ENCODE results near the gene GPC6. TPM values are rescaled to one million over a fixed set of nuclear protein-coding genes. Genes with fewer than 3 reads are reported as not detected.

GPC6 gene
- total RNA-seq, 1 experiment from 2014 or later = 0.22 TPM

DNA sequence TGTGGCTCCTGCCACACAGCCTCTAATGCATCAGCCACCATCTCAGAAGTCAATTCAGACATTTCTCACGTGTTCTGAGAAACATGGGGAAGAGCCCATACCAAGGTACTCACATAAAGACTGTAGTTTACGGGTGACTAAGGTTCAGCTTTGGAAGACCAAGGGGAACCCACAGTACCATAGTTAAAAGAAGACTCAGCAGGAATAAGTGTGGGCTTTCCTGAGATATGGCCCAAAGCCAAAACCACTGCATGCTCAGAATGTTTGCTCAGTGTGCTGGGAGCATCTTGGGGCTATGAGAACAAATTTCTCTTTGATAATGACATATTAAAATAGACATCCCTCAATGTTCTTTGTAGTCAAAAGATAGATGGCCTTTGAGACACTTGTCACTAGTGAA is 969.1 kb downstream of the GPC6 start:
- H3K27ac ChIP-seq (ENCODE audit: low read depth, low read length) = no peak overlapping the region
- no peak overlapping the region for H3K4me3 ChIP-seq (replicated peaks in 1 of 2; ENCODE audit: low read depth in 1 of 2, low read length in 2 of 2)
- CTCF ChIA-PET = no interaction called here
- H3K9me2 ChIP-seq (ENCODE audit: insufficient read depth) = no peaks in the 10 kb centered on the region
- H3K9me3 ChIP-seq (ENCODE audit: control insufficient read depth in 1 of 2, insufficient read depth in 1 of 2, low read depth in 1 of 2, low read length in 2 of 2) = peaks cover 0 to 8% of the 10 kb centered on the region in 2 experiments; a peak in 2 of 4 replicates
- no peak for DNase-seq (ENCODE audit: low read depth, low spot score)
- H3K79me2 ChIP-seq (ENCODE audit: insufficient read depth, low read length) = no peaks in the 10 kb centered on the region
- POLR2A ChIA-PET = no interaction called here
- no peak for ATAC-seq
- no peaks in the 10 kb centered on the region; the same call in 1 of the 2 replicates for H4K20me1 ChIP-seq (ENCODE audit: insufficient read depth)
- no peaks in the 10 kb centered on the region for H3K27me3 ChIP-seq (ENCODE audit: insufficient read depth, low read length)
- H3K36me3 ChIP-seq (ENCODE audit: control insufficient read depth in 1 of 2, insufficient read depth in 2 of 2, low read length in 2 of 2) = no peaks in the 10 kb centered on the region
- no TSS peak for BruUV-seq (replicated peaks)
- RAD21 ChIA-PET (ENCODE audit: low non-redundant PET in 1 of 2, low total read pairs in 2 of 2, uncharacterized antibody in 2 of 2, unreplicated experiment in 2 of 2) = no interaction called here
- TF ChIP-seq EZH2phosphoT487 (IDR thresholded peaks at IDR 0.05; ENCODE audit: borderline replicate concordance) (no peak), ZBTB33 (IDR thresholded peaks at IDR 0.05; ENCODE audit: extremely low read depth, insufficient replicate concordance, low read length) (no peak), EZH2 (IDR thresholded peaks at IDR 0.05) (no peak), POLR2AphosphoS5 (IDR thresholded peaks at IDR 0.05; ENCODE audit: low read depth, low read length) (no peak), ZNF274 (IDR thresholded peaks at IDR 0.05; ENCODE audit: low read depth, low read length) (no peak), JUND (IDR thresholded peaks at IDR 0.05) (no peak), SP1 (IDR thresholded peaks at IDR 0.05; ENCODE audit: low read depth) (no peak), SIN3A (IDR thresholded peaks at IDR 0.05; ENCODE audit: low read depth) (no peak), TCF7L2 (IDR thresholded peaks at IDR 0.05; ENCODE audit: borderline replicate concordance, extremely low read depth, insufficient read depth, insufficient read length) (no peak), FOSL1 (IDR thresholded peaks at IDR 0.05; ENCODE audit: low read depth) (no peak), ATF3 (IDR thresholded peaks at IDR 0.05) (no peak), EGR1 (IDR thresholded peaks at IDR 0.05; ENCODE audit: low read depth) (no peak), ZFX (IDR thresholded peaks at IDR 0.05) (no peak)
- no peaks in the 10 kb centered on the region for H3K4me1 ChIP-seq (ENCODE audit: control insufficient read depth in 1 of 2, insufficient read depth in 2 of 2, low read length in 2 of 2)
- H3K4me2 ChIP-seq (ENCODE audit: low read length) = no peak overlapping the region
- H2AFZ ChIP-seq (ENCODE audit: low read depth, low read length, poor library complexity, severe bottlenecking) = no peak overlapping the region
- intact Hi-C loops (cut with micrococcal nuclease) = no loop called here
- no peak overlapping the region for H3K9ac ChIP-seq (ENCODE audit: low read length)
